ENCODE measurements around the gene NQO1.
"Not testable (repeated sequence)": the region's sequence is repeated elsewhere in the genome, so short reads cannot be mapped to it uniquely, and the experiment has no call there.

NQO1 gene

GRCh38 chr16:69726313-69727060 is at the start of gene NQO1:
TSS of gene NQO1 (minus strand) at chr16:69726560. CDS start at chr16:69726439, 121 bp downstream.
- Histone ChIP-seq H3K36me3 (ENCODE audit: control insufficient read depth, insufficient read depth, low read length) (no peaks in the 10 kb centered on the region), H3K9ac (ENCODE audit: low read length) (peak within 1 kb of the TSS; percentile 7), H3K27ac (ENCODE audit: low read depth, low read length) (peak within 1 kb of the TSS; percentile 75), H3K27me3 (ENCODE audit: control insufficient read depth, insufficient read depth, low read length) (no peaks in the 10 kb centered on the region), H3K4me3 (ENCODE audit: low read length) (peak within 1 kb of the TSS; percentile 63), H3K4me1 (ENCODE audit: control insufficient read depth, insufficient read depth, low read length) (peaks cover 2% of the 10 kb centered on the region)

- peaks cover 2% of the 10 kb centered on the region for H3K36me3 ChIP-seq (ENCODE audit: control insufficient read depth, insufficient read depth, low read length)
- no peaks in the 10 kb centered on the region for H3K4me1 ChIP-seq (ENCODE audit: control insufficient read depth, insufficient read depth, low read length)
Measured at GRCh38 chr16:69775563-69775962, 49.2 kb upstream of the NQO1 start.

DNA sequence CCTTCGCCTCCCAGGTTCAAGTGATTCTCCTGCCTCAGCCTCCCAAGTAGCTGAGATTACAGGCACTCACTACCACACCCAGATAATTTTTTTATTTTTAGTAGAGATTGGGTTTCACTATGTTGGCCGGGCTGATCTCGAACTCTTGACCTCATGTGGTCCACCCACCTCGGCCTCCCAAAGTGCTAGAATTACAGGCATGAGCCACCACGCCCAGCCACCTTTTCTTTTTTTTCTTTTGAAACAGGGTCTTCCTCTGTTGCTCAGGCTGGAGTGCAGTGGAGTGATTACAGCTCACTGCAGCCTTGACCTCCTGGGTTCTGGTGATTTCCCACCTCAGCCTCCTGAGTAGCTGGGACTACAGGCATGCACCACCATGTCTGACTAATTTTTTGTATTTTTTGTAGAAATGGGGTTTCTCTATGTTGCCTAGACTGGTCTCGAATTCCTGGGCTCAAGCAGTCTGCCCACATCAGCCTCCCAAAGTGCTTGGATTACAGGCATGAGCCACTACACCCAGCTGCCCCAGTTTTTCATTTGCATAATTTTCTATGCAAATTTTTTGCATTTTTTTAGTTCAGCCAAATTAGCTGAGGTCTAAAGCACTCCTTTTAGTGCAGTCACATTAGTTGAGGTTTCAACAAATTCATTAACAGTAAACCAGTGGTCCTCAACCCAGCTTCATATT is 47.0 kb upstream of the NQO1 start:
- Histone ChIP-seq H3K9ac (ENCODE audit: low read length) (no peak overlapping the region), H3K36me3 (ENCODE audit: control insufficient read depth, insufficient read depth, low read length) (peaks cover 2% of the 10 kb centered on the region), H3K4me1 (ENCODE audit: control insufficient read depth, insufficient read depth, low read length) (no peaks in the 10 kb centered on the region), H3K4me3 (ENCODE audit: low read length) (no peak overlapping the region), H3K27ac (ENCODE audit: low read depth, low read length) (no peak overlapping the region), H3K27me3 (ENCODE audit: control insufficient read depth, insufficient read depth, low read length) (no peaks in the 10 kb centered on the region)

More at GRCh38 chr16:69775563-69775962, 49.2 kb upstream of the NQO1 start:
- Histone ChIP-seq H3K27ac (ENCODE audit: low read depth, low read length) (no peak overlapping the region), H3K27me3 (ENCODE audit: control insufficient read depth, insufficient read depth, low read length) (no peaks in the 10 kb centered on the region), H3K4me3 (ENCODE audit: low read length) (no peak overlapping the region), H3K9ac (ENCODE audit: low read length) (no peak overlapping the region)

DNA sequence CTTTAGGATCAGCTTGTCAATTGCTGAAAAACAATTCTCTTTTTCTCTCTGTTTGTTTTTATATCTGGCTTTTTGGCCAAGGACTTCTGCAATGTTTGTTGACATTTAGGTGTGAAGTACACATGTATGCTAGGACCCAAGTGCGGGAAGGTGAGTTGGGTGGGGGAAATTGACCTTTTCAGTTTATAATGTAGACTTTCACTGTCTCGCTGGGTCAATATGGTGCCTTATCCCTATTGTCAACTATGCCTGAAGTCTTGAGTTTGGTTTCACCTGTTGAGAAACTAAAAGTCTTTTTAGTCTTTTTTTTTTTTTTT is 45.2 kb upstream of the NQO1 start:
- Histone ChIP-seq H3K4me1 (ENCODE audit: control insufficient read depth, insufficient read depth, low read length) (no peaks in the 10 kb centered on the region), H3K36me3 (ENCODE audit: control insufficient read depth, insufficient read depth, low read length) (peaks cover 2% of the 10 kb centered on the region), H3K27me3 (ENCODE audit: control insufficient read depth, insufficient read depth, low read length) (no peaks in the 10 kb centered on the region), H3K9ac (ENCODE audit: low read length) (no peak overlapping the region), H3K27ac (ENCODE audit: low read depth, low read length) (no peak overlapping the region), H3K4me3 (ENCODE audit: low read length) (no peak overlapping the region)

DNA sequence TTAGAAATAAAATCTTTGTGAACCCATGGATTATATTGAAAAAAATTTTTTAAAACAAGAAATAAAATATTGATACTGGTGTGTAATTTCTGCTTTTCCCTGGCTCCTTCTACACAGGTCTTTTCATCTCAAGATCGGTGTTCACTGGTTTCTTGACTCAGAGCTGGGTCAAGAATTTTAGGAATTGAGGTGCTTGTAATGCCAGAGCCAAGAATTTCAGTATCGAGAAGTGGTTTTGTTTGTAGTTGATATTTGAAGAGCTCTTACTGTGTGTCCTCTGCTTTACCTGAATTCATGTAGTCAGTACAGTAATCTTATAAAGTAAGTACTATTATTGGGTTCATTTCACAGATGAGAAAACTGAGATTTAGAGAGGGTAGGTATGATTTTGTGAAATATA is 43.0 kb upstream of the NQO1 start:
- H3K27ac ChIP-seq (ENCODE audit: low read depth, low read length) = no peak overlapping the region
- H3K4me1 ChIP-seq (ENCODE audit: control insufficient read depth, insufficient read depth, low read length) = no peaks in the 10 kb centered on the region
- no peak overlapping the region for H3K4me3 ChIP-seq (ENCODE audit: low read length)
- no peak overlapping the region for H3K9ac ChIP-seq (ENCODE audit: low read length)
- peaks cover 2% of the 10 kb centered on the region for H3K36me3 ChIP-seq (ENCODE audit: control insufficient read depth, insufficient read depth, low read length)
- no peaks in the 10 kb centered on the region for H3K27me3 ChIP-seq (ENCODE audit: control insufficient read depth, insufficient read depth, low read length)

- no peak overlapping the region for H3K27ac ChIP-seq (ENCODE audit: low read depth, low read length)
- no peaks in the 10 kb centered on the region for H3K4me1 ChIP-seq (ENCODE audit: control insufficient read depth, insufficient read depth, low read length)
- H3K36me3 ChIP-seq (ENCODE audit: control insufficient read depth, insufficient read depth, low read length) = peaks cover 2% of the 10 kb centered on the region
- H3K4me3 ChIP-seq (ENCODE audit: low read length) = no peak overlapping the region
- no peak overlapping the region for H3K9ac ChIP-seq (ENCODE audit: low read length)
- no peaks in the 10 kb centered on the region for H3K27me3 ChIP-seq (ENCODE audit: control insufficient read depth, insufficient read depth, low read length)
Measured at GRCh38 chr16:69768666-69769065, 42.3 kb upstream of the NQO1 start.

DNA sequence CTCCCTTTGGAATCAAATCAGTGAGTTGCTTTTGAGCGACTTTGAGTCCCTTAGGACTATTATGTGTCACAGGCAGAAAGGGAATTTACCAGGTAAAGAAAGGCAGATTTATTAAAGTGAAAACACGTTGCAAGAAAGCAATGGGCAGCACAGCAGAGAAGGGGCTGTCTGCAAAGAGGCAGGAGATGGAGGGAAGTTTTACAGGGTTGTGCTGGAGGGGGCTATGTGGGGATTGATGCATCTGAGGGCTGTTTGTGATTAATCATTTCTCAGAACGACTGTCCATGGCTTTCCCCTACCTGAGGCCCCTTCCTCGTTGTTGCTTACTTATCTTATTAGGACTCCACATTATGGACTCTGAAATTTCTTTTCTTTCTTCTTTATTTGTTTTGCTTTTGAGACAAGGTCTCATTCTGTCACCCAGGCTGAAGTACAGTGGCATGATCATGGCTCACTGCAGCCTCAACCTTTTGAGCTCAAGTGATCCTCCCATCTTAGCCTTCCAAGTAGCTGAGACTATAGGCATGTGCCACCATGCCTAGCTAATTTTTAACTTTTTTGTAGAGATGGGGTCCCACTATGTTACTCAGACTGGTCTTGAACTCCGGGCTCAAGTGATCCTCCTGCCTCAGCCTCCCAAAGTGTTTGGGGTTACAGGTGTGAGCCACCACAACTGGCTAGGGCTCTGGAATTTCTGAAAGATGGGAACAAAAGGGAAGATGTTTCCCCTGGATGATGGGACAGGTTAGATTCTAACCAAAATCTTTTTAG is 41.3 kb upstream of the NQO1 start:
- no peak overlapping the region for H3K27ac ChIP-seq (ENCODE audit: low read depth, low read length)
- H3K27me3 ChIP-seq (ENCODE audit: control insufficient read depth, insufficient read depth, low read length) = no peaks in the 10 kb centered on the region
- peaks cover 6% of the 10 kb centered on the region for H3K4me1 ChIP-seq (ENCODE audit: control insufficient read depth, insufficient read depth, low read length)
- no peak overlapping the region for H3K9ac ChIP-seq (ENCODE audit: low read length)
- peaks cover 1% of the 10 kb centered on the region for H3K36me3 ChIP-seq (ENCODE audit: control insufficient read depth, insufficient read depth, low read length)
- no peak overlapping the region for H3K4me3 ChIP-seq (ENCODE audit: low read length)

- Histone ChIP-seq H3K36me3 (ENCODE audit: control insufficient read depth, insufficient read depth, low read length) (no peaks in the 10 kb centered on the region), H3K4me1 (ENCODE audit: control insufficient read depth, insufficient read depth, low read length) (peaks cover 6% of the 10 kb centered on the region), H3K9ac (ENCODE audit: low read length) (no peak overlapping the region), H3K4me3 (ENCODE audit: low read length) (no peak overlapping the region), H3K27me3 (ENCODE audit: control insufficient read depth, insufficient read depth, low read length) (no peaks in the 10 kb centered on the region), H3K27ac (ENCODE audit: low read depth, low read length) (no peak overlapping the region)
Measured at GRCh38 chr16:69763599-69763942, 37.2 kb upstream of the NQO1 start.

DNA sequence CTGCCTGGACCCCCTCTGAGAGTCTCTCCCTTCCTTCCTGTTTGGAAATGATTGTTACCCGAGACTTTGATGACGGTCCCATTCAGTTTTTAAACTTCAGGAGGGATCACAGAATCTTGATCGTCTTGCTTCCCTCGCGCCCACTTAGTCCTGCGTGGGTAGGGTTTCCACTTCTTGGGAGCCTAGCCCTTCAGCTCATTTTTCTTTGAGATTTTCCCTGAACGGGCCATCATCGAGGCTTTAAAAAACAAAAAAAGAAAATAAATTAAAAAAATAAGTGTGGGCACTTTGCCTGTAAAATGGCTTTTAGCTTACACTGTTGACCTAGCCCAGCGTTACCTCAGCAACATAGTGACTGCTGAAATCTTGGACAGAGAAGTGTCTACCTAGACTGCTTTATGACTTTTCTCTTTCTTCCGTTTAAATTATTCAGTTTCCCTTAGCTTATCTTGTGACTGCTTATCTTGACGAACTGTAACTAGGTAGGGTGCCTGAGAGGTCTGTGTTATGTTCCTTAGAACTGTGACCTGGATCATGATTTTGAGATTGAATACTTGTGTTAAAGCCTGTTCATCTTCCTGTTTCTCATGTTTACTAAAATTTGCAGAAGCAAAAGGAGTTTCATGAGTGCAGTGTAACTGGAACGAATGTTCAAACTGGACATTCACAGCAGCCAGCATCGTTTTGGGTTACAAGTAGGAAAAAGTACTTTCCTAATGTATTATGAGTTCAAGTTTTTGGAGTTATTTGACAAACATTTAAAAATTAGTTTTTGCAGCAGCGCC is 36.6 kb upstream of the NQO1 start:
- H3K4me3 ChIP-seq (ENCODE audit: low read length) = peak overlapping the region; percentile 99
- peaks cover 6% of the 10 kb centered on the region for H3K4me1 ChIP-seq (ENCODE audit: control insufficient read depth, insufficient read depth, low read length)
- peak overlapping the region; percentile 72 for H3K9ac ChIP-seq (ENCODE audit: low read length)
- H3K36me3 ChIP-seq (ENCODE audit: control insufficient read depth, insufficient read depth, low read length) = no peaks in the 10 kb centered on the region
- no peaks in the 10 kb centered on the region for H3K27me3 ChIP-seq (ENCODE audit: control insufficient read depth, insufficient read depth, low read length)
- H3K27ac ChIP-seq (ENCODE audit: low read depth, low read length) = peak overlapping the region; percentile 79

GRCh38 chr16:69761983-69762813 is 35.8 kb upstream of the NQO1 start, which contains the start of gene WWP2:
TSS of gene WWP2 (plus strand) at chr16:69762332. CDS start at chr16:69787011, 24,679 bp downstream.
- H3K4me1 ChIP-seq (ENCODE audit: control insufficient read depth, insufficient read depth, low read length) = peaks cover 6% of the 10 kb centered on the region
- no peaks in the 10 kb centered on the region for H3K27me3 ChIP-seq (ENCODE audit: control insufficient read depth, insufficient read depth, low read length)
- H3K36me3 ChIP-seq (ENCODE audit: control insufficient read depth, insufficient read depth, low read length) = no peaks in the 10 kb centered on the region
- peak within 1 kb of the TSS; percentile 72 for H3K9ac ChIP-seq (ENCODE audit: low read length)
- H3K27ac ChIP-seq (ENCODE audit: low read depth, low read length) = peak within 1 kb of the TSS; percentile 79
- peak within 1 kb of the TSS; percentile 99 for H3K4me3 ChIP-seq (ENCODE audit: low read length)

DNA sequence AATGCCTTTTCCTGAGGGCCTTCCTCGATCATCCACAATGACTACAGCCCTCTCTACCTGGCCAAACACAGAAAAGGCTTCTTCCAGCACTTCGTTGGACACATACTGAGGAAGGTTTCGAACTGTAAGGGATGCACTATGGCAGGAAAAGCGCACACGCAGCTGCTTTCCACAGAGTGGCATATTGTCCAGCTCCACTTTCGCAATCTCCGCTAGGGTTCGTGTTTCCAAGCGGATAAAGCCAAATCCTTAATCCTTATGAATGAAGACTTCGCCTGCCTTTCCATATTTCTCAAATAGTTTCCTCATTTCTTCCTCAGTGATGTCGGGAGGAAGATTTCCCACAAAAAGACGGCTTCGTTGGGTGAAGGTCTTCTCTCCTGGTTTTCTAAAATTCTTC is 31.0 kb upstream of the NQO1 start:
- not testable (repeated sequence) for H3K4me3 ChIP-seq (ENCODE audit: low read length); H3K36me3 ChIP-seq (ENCODE audit: control insufficient read depth, insufficient read depth, low read length); H3K27ac ChIP-seq (ENCODE audit: low read depth, low read length); H3K4me1 ChIP-seq (ENCODE audit: control insufficient read depth, insufficient read depth, low read length); H3K27me3 ChIP-seq (ENCODE audit: control insufficient read depth, insufficient read depth, low read length); H3K9ac ChIP-seq (ENCODE audit: low read length)
